H9 (cell line): ENCODE results near the gene CHRNG. TPM values are rescaled to one million over a fixed set of nuclear protein-coding genes. Genes with fewer than 3 reads are reported as not detected.

ENCODE experiments used
- DNase-seq: peaks from one replicate; pipeline ENCODE4 v3.0.0-alpha.2; 2017
- H2AFZ ChIP-seq: one replicate; pipeline ENCODE4 v1.6.1; 2013; ENCODE audit warnings: mild to moderate bottlenecking, low read length, control low read depth, moderate library complexity
- H2AK5ac ChIP-seq: 2 replicates; pipeline ENCODE4 v1.6.1; 2013; ENCODE audit warnings: low read length, control low read depth, mixed read lengths; ENCODE audit not compliant: insufficient read length
- H2BK120ac ChIP-seq: one replicate; pipeline ENCODE4 v1.6.1; 2013; ENCODE audit warnings: low read depth, mild to moderate bottlenecking, low read length, control low read depth, inconsistent platforms; ENCODE audit not compliant: poor library complexity, severe bottlenecking
- H2BK12ac ChIP-seq: 2 replicates; pipeline ENCODE4 v1.6.1; 2013; ENCODE audit warnings: low read length, control low read depth, mixed read lengths, low read depth; ENCODE audit not compliant: insufficient read length
- H2BK15ac ChIP-seq: 2 replicates; pipeline ENCODE4 v1.6.1; 2013; ENCODE audit warnings: low read depth, low read length, control low read depth
- H2BK20ac ChIP-seq: one replicate; pipeline ENCODE4 v1.6.1; 2013; ENCODE audit warnings: low read depth, mild to moderate bottlenecking, low read length, control low read depth, inconsistent platforms; ENCODE audit not compliant: poor library complexity, severe bottlenecking
- H2BK5ac ChIP-seq: 2 replicates; pipeline ENCODE4 v1.6.1; 2013; ENCODE audit warnings: low read length, control low read depth, mixed read lengths; ENCODE audit not compliant: insufficient read length
- H3K14ac ChIP-seq: 2 replicates; pipeline ENCODE4 v1.6.1; 2013; ENCODE audit warnings: low read length, control low read depth; ENCODE audit not compliant: insufficient read depth
- H3K18ac ChIP-seq: 2 replicates; pipeline ENCODE4 v1.6.1; 2013; ENCODE audit warnings: low read depth, mild to moderate bottlenecking, mixed read lengths, low read length, control low read depth; ENCODE audit not compliant: insufficient read length
- H3K23ac ChIP-seq: 2 replicates; pipeline ENCODE4 v1.6.1; 2013; ENCODE audit warnings: low read length, control low read depth, mixed read lengths, low read depth; ENCODE audit not compliant: insufficient read length
- H3K23me2 ChIP-seq: 2 replicates; pipeline ENCODE4 v1.6.1; 2013; ENCODE audit warnings: low read depth, mild to moderate bottlenecking, mixed read lengths, low read length, control low read depth; ENCODE audit not compliant: insufficient read length, poor library complexity, severe bottlenecking
- H3K27ac ChIP-seq: 2 replicates; pipeline ENCODE4 v1.5.1; 2013; ENCODE audit warnings: low read length, control low read depth, mixed read lengths, low read depth; ENCODE audit not compliant: insufficient read length
- H3K27me3 ChIP-seq: 2 replicates; pipeline ENCODE4 v1.6.1; 2013; ENCODE audit warnings: low read length, control low read depth, inconsistent platforms; ENCODE audit not compliant: insufficient read depth
- H3K4ac ChIP-seq: 2 replicates; pipeline ENCODE4 v1.6.1; 2013; ENCODE audit warnings: low read depth, mild to moderate bottlenecking, control low read depth, inconsistent platforms, low read length, moderate library complexity
- H3K4me1 ChIP-seq: 2 replicates; pipeline ENCODE4 v1.6.1; 2013; ENCODE audit warnings: low read length, control low read depth, inconsistent platforms; ENCODE audit not compliant: insufficient read depth
- H3K4me2 ChIP-seq: 2 replicates; pipeline ENCODE4 v1.6.1; 2013; ENCODE audit warnings: low read length, control low read depth, mixed read lengths; ENCODE audit not compliant: insufficient read length, insufficient read depth
- H3K56ac ChIP-seq: 2 replicates; pipeline ENCODE4 v1.6.1; 2013; ENCODE audit warnings: low read depth, mild to moderate bottlenecking, mixed read lengths, low read length, control low read depth; ENCODE audit not compliant: insufficient read length
- H3K79me1 ChIP-seq: 2 replicates; pipeline ENCODE4 v1.6.1; 2013; ENCODE audit warnings: low read depth, mild to moderate bottlenecking, moderate library complexity, low read length, control low read depth, inconsistent platforms; ENCODE audit not compliant: insufficient read depth, poor library complexity, severe bottlenecking
- H3K79me2 ChIP-seq: 2 replicates; pipeline ENCODE4 v1.6.1; 2013; ENCODE audit warnings: low read length, control low read depth, inconsistent platforms; ENCODE audit not compliant: insufficient read depth
- H3K9ac ChIP-seq: 2 replicates; pipeline ENCODE4 v1.6.1; 2013; ENCODE audit warnings: low read length, control low read depth, mixed read lengths; ENCODE audit not compliant: insufficient read length; ENCODE audit errors: extremely low read depth
- H3K9me3 ChIP-seq: one replicate; pipeline ENCODE4 v1.6.1; 2013; ENCODE audit warnings: low read depth, low read length, inconsistent platforms; ENCODE audit not compliant: control insufficient read depth
- H3T11ph ChIP-seq: one replicate; pipeline ENCODE4 v1.6.1; 2013; ENCODE audit warnings: mild to moderate bottlenecking, low read length, control low read depth, inconsistent platforms
- H4K20me1 ChIP-seq: one replicate; pipeline ENCODE4 v1.6.1; 2013; ENCODE audit not compliant: control insufficient read depth, insufficient read length, insufficient read depth
- H4K5ac ChIP-seq: 2 replicates; pipeline ENCODE4 v1.6.1; 2013; ENCODE audit warnings: low read depth, mild to moderate bottlenecking, mixed read lengths, low read length, control low read depth; ENCODE audit not compliant: insufficient read length
- H4K8ac ChIP-seq: replicated peaks from 2 replicates; pipeline ENCODE4 v1.6.1; 2013; ENCODE audit warnings: low read length, control low read depth, mixed read lengths, low read depth; ENCODE audit not compliant: insufficient read length
- H4K91ac ChIP-seq: 2 replicates; pipeline ENCODE4 v1.6.1; 2013; ENCODE audit warnings: low read depth, mild to moderate bottlenecking, moderate library complexity, mixed read lengths, low read length, control low read depth; ENCODE audit not compliant: insufficient read length
- H3K27ac Mint-ChIP-seq, 3 experiments: 2 replicates in 2 of 3; 3 replicates in 1 of 3; pipeline ENCODE4 v1.8.0; 2020 to 2021; ENCODE audit warnings: mixed read lengths in 3 of 3, mild to moderate bottlenecking in 1 of 3, moderate library complexity in 1 of 3
- H3K27me3 Mint-ChIP-seq: 2 replicates; pipeline ENCODE4 v1.8.0; 2021; ENCODE audit warnings: low read depth, mild to moderate bottlenecking, moderate library complexity, mixed read lengths
- H3K36me3 Mint-ChIP-seq, 3 experiments: 2 replicates in 2 of 3; 3 replicates in 1 of 3; pipeline ENCODE4 v1.8.0; 2020 to 2021; ENCODE audit warnings: low read depth in 3 of 3, mixed read lengths in 3 of 3; ENCODE audit not compliant: insufficient read depth in 1 of 3
- H3K4me1 Mint-ChIP-seq, 2 experiments: 2 replicates each; pipeline ENCODE4 v1.8.0; 2020; ENCODE audit warnings: mixed read lengths in 2 of 2
- H3K4me3 Mint-ChIP-seq, 2 experiments: 2 replicates in 1 of 2; 3 replicates in 1 of 2; pipeline ENCODE4 v1.8.0; 2020 to 2021; ENCODE audit warnings: mild to moderate bottlenecking in 2 of 2, mixed read lengths in 2 of 2, moderate library complexity in 1 of 2
- H3K9me3 Mint-ChIP-seq, 2 experiments: 2 replicates in 1 of 2; 3 replicates in 1 of 2; pipeline ENCODE4 v1.8.0; 2020; ENCODE audit warnings: mild to moderate bottlenecking in 2 of 2, mixed read lengths in 2 of 2, moderate library complexity in 1 of 2
- CTCF ChIP-seq: fragments of 200-600 bp; sonication (generic); conservative IDR thresholded peaks from 3 replicates; pipeline ENCODE4 v1.8.0; 2021; ENCODE audit warnings: antibody characterized with exemption, mild to moderate bottlenecking
- WGBS: extraction: QIAGEN DNeasy Blood & Tissue Kit; methylation state at CpG from one replicate; pipeline ENCODE4 v1.1.7; 2013; ENCODE audit warnings: missing lambda C conversion rate, low lambda C conversion rate, mixed read lengths; ENCODE audit not compliant: insufficient read length; ENCODE audit errors: extremely low coverage; 5-methylcytosine and 5-hydroxymethylcytosine counted together
- total RNA-seq: library from RNA; stranded (reverse); gene quantifications from 2 replicates; pipeline ENCODE4 v1.2.1, GENCODE V29; 2021

Gene CHRNG
- total RNA-seq, 1 experiment from 2014 or later: not detected

DNA sequence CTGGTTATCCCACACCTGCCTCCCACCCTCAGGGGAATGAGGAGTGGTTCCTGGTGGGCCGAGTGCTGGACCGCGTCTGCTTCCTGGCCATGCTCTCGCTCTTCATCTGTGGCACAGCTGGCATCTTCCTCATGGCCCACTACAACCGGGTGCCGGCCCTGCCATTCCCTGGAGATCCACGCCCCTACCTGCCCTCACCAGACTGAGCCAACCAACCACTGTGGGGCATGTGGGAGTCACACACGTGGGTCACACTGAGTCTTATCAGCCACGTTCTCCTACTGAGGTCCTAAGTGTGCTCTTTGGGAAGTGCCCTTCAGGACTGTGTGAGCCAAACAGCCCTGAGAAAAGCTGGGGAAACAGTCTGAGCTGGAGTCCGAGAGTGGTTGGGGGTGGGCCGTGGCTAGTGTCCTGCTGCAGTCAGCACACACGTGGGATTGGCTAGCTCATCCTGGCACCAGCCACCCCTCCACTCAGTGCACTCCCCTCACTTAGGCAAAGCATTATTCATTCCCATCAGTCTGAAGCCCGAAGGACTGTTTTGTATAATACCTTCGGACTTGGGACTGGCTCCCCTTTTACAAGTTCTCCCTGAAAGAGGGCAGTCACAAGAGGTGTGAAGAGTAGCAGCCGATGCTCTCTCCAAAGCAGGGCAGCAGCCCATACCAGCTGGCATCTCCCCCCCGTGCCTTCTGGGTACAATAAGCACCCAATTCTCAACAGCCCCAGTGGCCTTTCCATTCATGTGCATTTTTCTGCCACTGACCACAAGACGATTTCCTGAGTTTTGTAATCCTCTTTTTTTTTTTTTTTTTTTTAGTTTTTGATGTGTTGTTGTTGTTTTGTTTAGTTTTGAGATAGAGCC is 6.3 kb downstream of the CHRNG start:
- Histone ChIP-seq H3K79me2 (no peaks in the 10 kb centered on the region), H2BK12ac (no peak overlapping the region), H2BK5ac (no peak overlapping the region), H4K91ac (no peak overlapping the region), H3K9me3 (no peaks in the 10 kb centered on the region), H2BK120ac (no peak overlapping the region), H4K8ac (no peak overlapping the region), H2BK15ac (no peak overlapping the region), H3K27me3 (no peaks in the 10 kb centered on the region; the same call in 1 of the 2 replicates), H3K18ac (no peak overlapping the region), H4K5ac (no peak overlapping the region), H2AK5ac (no peak overlapping the region), H3K23me2 (peaks cover 2% of the 10 kb centered on the region), H3K14ac (no peak overlapping the region), H2AFZ (no peak overlapping the region), H3K27ac (no peak overlapping the region), H3K4me2 (no peak overlapping the region), H3K9ac (no peak overlapping the region), H3T11ph (no peak overlapping the region), H3K4ac (no peak overlapping the region), H3K4me1 (no peaks in the 10 kb centered on the region), H4K20me1 (no peaks in the 10 kb centered on the region), H3K23ac (no peak overlapping the region), H3K79me1 (no peaks in the 10 kb centered on the region), H3K56ac (no peak overlapping the region), H2BK20ac (no peak overlapping the region)
- Mint-ChIP-seq H3K27me3 (peaks cover 2% of the 10 kb centered on the region; the same call in 1 of the 2 replicates), H3K36me3 (peaks cover 32 to 36% (median 34%) of the 10 kb centered on the region in 3 experiments), H3K4me1 (peaks cover 4 to 7% of the 10 kb centered on the region in 2 experiments), H3K4me3 (no peak overlapping the region), H3K27ac (no peak overlapping the region), H3K9me3 (peaks cover 17 to 18% of the 10 kb centered on the region in 2 experiments)
- WGBS: no CpG with 5 or more reads among the region's 17 CpGs
- DNase-seq: no peak
- TF ChIP-seq CTCF: no peak
